Nephron (organoid): ENCODE measurements around the gene TH.

Source experiments
- H3K27ac Mint-ChIP-seq, 3 experiments: 2 replicates each; pipeline ENCODE4 v1.8.0; 2020; ENCODE audit warnings: mixed read lengths in 3 of 3, mild to moderate bottlenecking in 2 of 3, moderate library complexity in 1 of 3
- H3K27me3 Mint-ChIP-seq: 2 replicates; pipeline ENCODE4 v1.8.0; 2021; ENCODE audit warnings: low read depth, mild to moderate bottlenecking, moderate library complexity, mixed read lengths
- H3K36me3 Mint-ChIP-seq: 2 replicates; pipeline ENCODE4 v1.8.0; 2020; ENCODE audit warnings: low read depth, mixed read lengths
- H3K4me1 Mint-ChIP-seq: 2 replicates; pipeline ENCODE4 v1.8.0; 2020; ENCODE audit warnings: mixed read lengths
- H3K4me3 Mint-ChIP-seq, 3 experiments: 2 replicates each; pipeline ENCODE4 v1.8.0; 2020; ENCODE audit warnings: mild to moderate bottlenecking in 3 of 3, mixed read lengths in 3 of 3, moderate library complexity in 2 of 3
- H3K9me3 Mint-ChIP-seq: 2 replicates; pipeline ENCODE4 v1.8.0; 2020; ENCODE audit warnings: mixed read lengths
- CTCF ChIP-seq, 3 experiments: fragments of 200-600 bp; sonication (generic); IDR thresholded peaks; one replicate each; pipeline ENCODE4 v1.5.0; 2021; ENCODE audit warnings: antibody characterized with exemption in 3 of 3; ENCODE audit not compliant: unreplicated experiment in 3 of 3

The TH gene

DNA sequence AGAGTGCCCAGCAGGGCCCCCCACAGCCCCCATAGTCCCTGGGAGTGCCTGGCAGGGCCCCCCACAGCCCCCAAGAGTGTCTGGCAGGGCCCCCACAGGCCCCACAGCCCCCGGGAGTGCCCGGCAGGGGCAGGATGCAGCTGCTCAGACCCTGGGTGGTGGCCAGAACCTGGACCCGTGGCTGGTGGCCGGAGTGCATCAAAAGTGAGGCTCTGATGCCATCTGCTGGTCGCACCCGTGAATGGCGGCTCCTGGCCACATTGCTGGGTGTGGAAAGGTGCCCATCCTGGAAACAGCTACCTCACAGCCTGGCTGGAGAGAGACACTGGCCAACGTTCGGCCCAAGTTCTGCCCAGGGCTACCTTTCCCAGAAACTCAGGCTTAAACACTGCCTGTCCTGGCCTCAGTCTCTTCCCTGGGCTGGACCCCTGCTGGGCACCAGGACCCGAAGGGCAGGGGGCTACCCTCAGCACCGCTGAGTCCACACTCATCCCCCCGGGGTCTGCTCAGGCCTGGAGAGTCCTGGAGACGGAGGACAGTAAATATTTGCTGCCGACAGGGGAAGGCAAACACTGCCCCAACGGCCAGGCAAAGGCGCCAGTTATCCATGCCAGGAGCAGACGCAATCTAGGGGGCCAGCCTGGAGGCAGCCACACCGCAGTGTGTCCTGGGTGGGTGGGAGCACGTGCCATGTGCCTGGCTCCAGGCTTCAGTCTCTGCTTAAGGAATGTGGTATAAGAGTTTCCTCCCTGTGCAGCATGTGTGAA is 15.0 kb downstream of the TH start:
- Mint-ChIP-seq H3K4me3 (no peak overlapping the region), H3K9me3 (no peaks in the 10 kb centered on the region), H3K4me1 (peaks cover 6% of the 10 kb centered on the region), H3K27ac (no peak overlapping the region), H3K36me3 (no peaks in the 10 kb centered on the region), H3K27me3 (no peaks in the 10 kb centered on the region)
- peak; percentile 63 to 82 (median 82) for TF ChIP-seq CTCF (IDR thresholded peaks at IDR 0.05; ENCODE audit: unreplicated experiment in 3 of 3)

- Mint-ChIP-seq H3K4me3 (no peak overlapping the region), H3K4me1 (peaks cover 17% of the 10 kb centered on the region), H3K36me3 (no peaks in the 10 kb centered on the region), H3K27ac (no peak overlapping the region), H3K9me3 (no peaks in the 10 kb centered on the region), H3K27me3 (peaks cover 5% of the 10 kb centered on the region)
- no peak for TF ChIP-seq CTCF (IDR thresholded peaks at IDR 0.05; ENCODE audit: unreplicated experiment in 3 of 3)
These were observed 16.1 kb downstream of the TH start for GRCh38 chr11:2155511-2155910.

GRCh38 chr11:2154889-2155288 is 16.7 kb downstream of the TH start:
- peaks cover 6% of the 10 kb centered on the region for H3K27me3 Mint-ChIP-seq
- no peaks in the 10 kb centered on the region for H3K9me3 Mint-ChIP-seq
- H3K4me1 Mint-ChIP-seq, result peaks cover 24% of the 10 kb centered on the region
- H3K27ac Mint-ChIP-seq, result no peak overlapping the region
- no peak overlapping the region for H3K4me3 Mint-ChIP-seq
- no peak for TF ChIP-seq CTCF (IDR thresholded peaks at IDR 0.05; ENCODE audit: unreplicated experiment in 3 of 3)
- no peaks in the 10 kb centered on the region for H3K36me3 Mint-ChIP-seq

DNA sequence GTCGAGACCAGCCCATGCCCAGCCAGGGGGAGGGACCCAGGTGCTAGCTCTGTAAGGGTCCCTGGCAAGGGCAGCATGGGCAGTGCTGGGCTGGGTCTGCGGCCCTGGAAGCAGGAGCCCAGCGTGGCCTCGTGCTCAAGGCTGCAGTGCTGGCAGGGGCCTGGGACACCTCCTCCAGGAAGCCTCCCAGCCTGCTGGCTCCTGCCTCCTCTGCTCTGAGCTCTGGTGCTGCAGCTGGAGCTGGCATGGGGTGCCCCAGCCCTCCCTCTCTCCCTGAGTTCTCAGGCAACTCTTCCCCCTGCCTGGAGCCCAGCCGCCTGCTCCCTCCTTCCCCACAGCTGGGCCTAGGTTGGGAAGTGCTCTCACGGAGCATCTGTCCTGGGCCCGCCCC is 17.4 kb downstream of the TH start:
- no peak overlapping the region for H3K27ac Mint-ChIP-seq
- TF ChIP-seq CTCF (IDR thresholded peaks at IDR 0.05; ENCODE audit: unreplicated experiment in 3 of 3), result no peak
- H3K36me3 Mint-ChIP-seq, result no peaks in the 10 kb centered on the region
- H3K9me3 Mint-ChIP-seq, result no peaks in the 10 kb centered on the region
- H3K4me3 Mint-ChIP-seq, result no peak overlapping the region
- H3K27me3 Mint-ChIP-seq, result peaks cover 10% of the 10 kb centered on the region
- peaks cover 30% of the 10 kb centered on the region for H3K4me1 Mint-ChIP-seq

GRCh38 chr11:2153581-2154194 is 17.9 kb downstream of the TH start:
- H3K36me3 Mint-ChIP-seq, result no peaks in the 10 kb centered on the region
- no peak overlapping the region for H3K4me3 Mint-ChIP-seq
- H3K27ac Mint-ChIP-seq, result no peak overlapping the region
- peaks cover 35% of the 10 kb centered on the region for H3K4me1 Mint-ChIP-seq
- TF ChIP-seq CTCF (IDR thresholded peaks at IDR 0.05; ENCODE audit: unreplicated experiment in 3 of 3), result no peak
- peaks cover 13% of the 10 kb centered on the region for H3K27me3 Mint-ChIP-seq
- H3K9me3 Mint-ChIP-seq, result no peaks in the 10 kb centered on the region
